Measurements from ENCODE around the gene HOXD9.

DNA sequence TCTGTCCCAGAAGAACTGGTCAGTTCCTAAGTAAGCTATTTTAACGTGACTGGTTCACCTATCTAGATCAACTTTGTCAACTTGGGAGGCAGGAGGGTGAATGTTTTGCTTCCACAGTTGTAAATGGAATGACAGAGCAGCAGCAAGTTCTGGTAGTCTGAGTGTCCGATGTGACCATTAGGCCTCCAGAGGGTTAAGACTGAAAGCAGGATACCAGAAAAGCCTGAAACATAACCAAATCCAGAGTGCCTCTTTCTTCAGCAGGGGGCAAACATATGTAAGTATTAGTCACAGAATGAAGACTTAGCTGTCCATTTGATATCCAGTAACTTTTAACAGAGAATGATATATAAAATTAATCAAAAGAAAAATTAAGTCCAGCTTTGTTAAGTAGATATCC is 43.8 kb downstream of the HOXD9 start:
- TF ChIP-seq, protein P1, sequence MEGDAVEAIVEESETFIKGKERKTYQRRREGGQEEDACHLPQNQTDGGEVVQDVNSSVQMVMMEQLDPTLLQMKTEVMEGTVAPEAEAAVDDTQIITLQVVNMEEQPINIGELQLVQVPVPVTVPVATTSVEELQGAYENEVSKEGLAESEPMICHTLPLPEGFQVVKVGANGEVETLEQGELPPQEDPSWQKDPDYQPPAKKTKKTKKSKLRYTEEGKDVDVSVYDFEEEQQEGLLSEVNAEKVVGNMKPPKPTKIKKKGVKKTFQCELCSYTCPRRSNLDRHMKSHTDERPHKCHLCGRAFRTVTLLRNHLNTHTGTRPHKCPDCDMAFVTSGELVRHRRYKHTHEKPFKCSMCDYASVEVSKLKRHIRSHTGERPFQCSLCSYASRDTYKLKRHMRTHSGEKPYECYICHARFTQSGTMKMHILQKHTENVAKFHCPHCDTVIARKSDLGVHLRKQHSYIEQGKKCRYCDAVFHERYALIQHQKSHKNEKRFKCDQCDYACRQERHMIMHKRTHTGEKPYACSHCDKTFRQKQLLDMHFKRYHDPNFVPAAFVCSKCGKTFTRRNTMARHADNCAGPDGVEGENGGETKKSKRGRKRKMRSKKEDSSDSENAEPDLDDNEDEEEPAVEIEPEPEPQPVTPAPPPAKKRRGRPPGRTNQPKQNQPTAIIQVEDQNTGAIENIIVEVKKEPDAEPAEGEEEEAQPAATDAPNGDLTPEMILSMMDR (IDR thresholded peaks at IDR 0.05) = no peak
- no peak for TF ChIP-seq POLR2A (IDR thresholded peaks at IDR 0.05)
